ENCODE data around the gene VGLL4.

DNA sequence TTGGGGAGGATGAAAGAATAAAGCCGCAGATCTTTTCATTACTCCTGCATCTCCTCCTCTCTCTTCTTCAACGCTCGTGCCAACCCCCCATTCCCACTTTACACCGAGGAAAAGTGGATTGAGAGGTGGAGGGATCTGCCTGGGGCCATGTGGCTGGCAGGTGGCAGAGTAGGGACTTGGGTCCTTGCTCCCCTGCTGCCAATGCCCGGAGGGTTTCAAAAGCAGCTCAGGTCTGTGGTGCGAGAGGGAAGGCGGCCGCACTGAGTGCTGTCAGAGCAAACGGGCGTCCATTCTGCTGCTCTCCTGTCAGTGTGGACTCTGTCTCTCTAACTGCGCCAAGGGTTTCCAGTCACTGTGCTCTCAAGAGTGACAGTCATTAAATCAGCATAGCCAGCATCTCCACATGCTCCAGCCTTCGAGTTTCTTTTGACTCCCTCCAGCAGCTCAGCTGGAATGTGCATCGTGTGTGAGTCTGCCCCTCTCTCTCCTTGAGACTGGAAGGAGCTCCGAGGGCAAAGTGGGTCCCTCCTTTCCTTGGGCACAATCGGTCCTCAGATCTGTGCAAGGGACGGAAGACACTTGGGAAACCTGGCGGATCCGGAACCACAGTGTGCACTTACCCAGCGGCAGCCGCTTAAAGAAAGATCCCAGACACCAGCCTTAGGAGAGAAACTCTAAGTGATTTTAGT is 68.6 kb downstream of the VGLL4 start:
- no peak for TF ChIP-seq GATA3 (IDR thresholded peaks at IDR 0.05; ENCODE audit: low read depth, low read length)
- TF ChIP-seq GATA2 (IDR thresholded peaks at IDR 0.05; ENCODE audit: low read depth, low read length), result no peak
